GM12864 (cell line): ENCODE data around the gene TBXT.
"Not testable (repeated sequence)": the region's sequence is repeated elsewhere in the genome, so short reads cannot be mapped to it uniquely, and the experiment has no call there.

ENCODE experiments used
- DNase-seq: peaks from one replicate; pipeline ENCODE4 v3.0.0-alpha.2; 2011; ENCODE audit warnings: low read depth
- H3K4me3 ChIP-seq: 2 replicates; pipeline ENCODE4 v1.5.1; 2011; ENCODE audit warnings: mild to moderate bottlenecking, low read depth, low read length, control low read depth
- CTCF ChIP-seq: IDR thresholded peaks from 2 replicates; pipeline ENCODE4 v1.5.1; 2011; ENCODE audit warnings: low read depth, mild to moderate bottlenecking, moderate library complexity, low read length, control low read depth, inconsistent platforms; ENCODE audit errors: missing control alignments

TBXT gene

GRCh38 chr6:166145751-166146150 is 21.9 kb downstream of the TBXT start:
- no peak overlapping the region for H3K4me3 ChIP-seq
- no peak for TF ChIP-seq CTCF
- no peak for DNase-seq

GRCh38 chr6:166143011-166143410 is 24.6 kb downstream of the TBXT start:
- no peak overlapping the region for H3K4me3 ChIP-seq
- no peak for TF ChIP-seq CTCF
- DNase-seq = no peak

GRCh38 chr6:166127624-166128472 is 39.8 kb downstream of the TBXT start:
- H3K4me3 ChIP-seq = no peak overlapping the region
- no peak for TF ChIP-seq CTCF
- no peak for DNase-seq

- not testable (repeated sequence) for H3K4me3 ChIP-seq, DNase-seq
Observed at GRCh38 chr6:166123115-166123514, 44.5 kb downstream of the TBXT start.

- no peak overlapping the region for H3K4me3 ChIP-seq
- no peak for TF ChIP-seq CTCF
- no peak for DNase-seq
Observed at GRCh38 chr6:166121726-166122125, 45.9 kb downstream of the TBXT start.

GRCh38 chr6:166119116-166119911 is 48.3 kb downstream of the TBXT start:
- DNase-seq = no peak
- no peak overlapping the region for H3K4me3 ChIP-seq
- TF ChIP-seq CTCF = no peak

- TF ChIP-seq CTCF = no peak
- no peak overlapping the region for H3K4me3 ChIP-seq
- no peak for DNase-seq
Observed at GRCh38 chr6:166115609-166116008, 52.0 kb downstream of the TBXT start.
